Breast epithelium (tissue), 4 donors: Measurements from ENCODE around the gene P3H2. TPM values are rescaled to one million over a fixed set of nuclear protein-coding genes. Genes with fewer than 3 reads are reported as not detected.

Source experiments
- DNase-seq, 2 donors: peaks; one replicate each; pipeline ENCODE4 v3.0.0-alpha.2; 2019; ENCODE audit warnings: low spot score in 2 of 2
- H3K27ac ChIP-seq, 2 donors: fragments of 200-600 bp; sonication (generic) in 1 of 2; one replicate each; pipeline ENCODE4 v1.5.1; 2016 to 2019; ENCODE audit warnings: mild to moderate bottlenecking in 1 of 2
- H3K27me3 ChIP-seq, 2 donors: fragments of 200-600 bp; sonication (generic) in 1 of 2; one replicate each; pipeline versions ENCODE4 v1.5.1 to v1.6.0; 2017 to 2019; ENCODE audit warnings: control low read depth in 1 of 2, mild to moderate bottlenecking in 1 of 2
- H3K36me3 ChIP-seq: fragments of 200-600 bp; one replicate; pipeline ENCODE4 v1.5.1; 2019
- H3K4me1 ChIP-seq, 2 donors: fragments of 200-600 bp; sonication (generic); one replicate each; pipeline ENCODE4 v1.5.1; 2016 to 2019; ENCODE audit warnings: control low read depth in 1 of 2
- H3K4me3 ChIP-seq, 3 donors: fragments of 200-600 bp; sonication (generic); 1 replicate in 2 of 3; 2 replicates in 1 of 3; pipeline ENCODE4 v1.5.1; 2016 to 2019; ENCODE audit warnings: mild to moderate bottlenecking in 3 of 3, moderate library complexity in 2 of 3
- H3K9me3 ChIP-seq, 2 donors: fragments of 200-600 bp; sonication (generic) in 1 of 2; one replicate each; pipeline ENCODE4 v1.5.1; 2016 to 2019; ENCODE audit warnings: control low read depth in 1 of 2
- CTCF ChIP-seq, 3 donors: fragments of 450-650 bp; IDR thresholded peaks; one replicate each; pipeline ENCODE4 v1.5.1; 2016 to 2017; ENCODE audit warnings: antibody characterized with exemption in 3 of 3, mild to moderate bottlenecking in 3 of 3, moderate library complexity in 3 of 3
- POLR2A ChIP-seq: fragments of 450-650 bp; IDR thresholded peaks from one replicate; pipeline ENCODE4 v1.6.1; 2016; ENCODE audit warnings: antibody characterized with exemption, mild to moderate bottlenecking, moderate library complexity
- POLR2AphosphoS5 ChIP-seq, 3 donors: sonication (generic); formaldehyde crosslinking; IDR thresholded peaks; one replicate each; pipeline ENCODE4 v1.6.1; 2017; ENCODE audit warnings: antibody characterized with exemption in 3 of 3
- intact Hi-C: fragments of 100-400 bp; cut with DNase I; formaldehyde crosslinking; loops from one replicate; pipeline ENCODE4 v1.15.1; 2023; ENCODE audit warnings: low total_unique reads
- total RNA-seq, 3 donors: library from RNA; depleted of rRNA; stranded (reverse); fragments of >200 nt; gene quantifications; one replicate each; pipeline ENCODE4 v1.1.0, GENCODE V29; 2016

Gene P3H2
- total RNA-seq, 3 donors from 2014 or later = 1.6 to 12.3 (median 10.2) TPM

- no peaks in the 10 kb centered on the region for H3K4me1 ChIP-seq
- H3K9me3 ChIP-seq = no peaks in the 10 kb centered on the region
- H3K4me3 ChIP-seq = no peak overlapping the region
- DNase-seq = no peak
- TF ChIP-seq CTCF (IDR thresholded peaks at IDR 0.05) = no peak
- TF ChIP-seq POLR2AphosphoS5 (IDR thresholded peaks at IDR 0.05) = no peak
- TF ChIP-seq POLR2A = no peak
- H3K27me3 ChIP-seq = no peaks in the 10 kb centered on the region
- intact Hi-C loops = no loop called here
- H3K36me3 ChIP-seq = no peaks in the 10 kb centered on the region
- no peak overlapping the region for H3K27ac ChIP-seq
These were observed 84.1 kb downstream of the P3H2 start for GRCh38 chr3:190036631-190037030.

- H3K9me3 ChIP-seq = no peaks in the 10 kb centered on the region
- intact Hi-C loops = no loop called here
- H3K27me3 ChIP-seq = no peaks in the 10 kb centered on the region
- TF ChIP-seq CTCF (IDR thresholded peaks at IDR 0.05) = no peak
- TF ChIP-seq POLR2A = no peak
- no peak for TF ChIP-seq POLR2AphosphoS5 (IDR thresholded peaks at IDR 0.05)
- no peak for DNase-seq
- H3K4me3 ChIP-seq = no peak overlapping the region
- no peaks in the 10 kb centered on the region for H3K36me3 ChIP-seq
- H3K27ac ChIP-seq = no peak overlapping the region
- no peaks in the 10 kb centered on the region for H3K4me1 ChIP-seq
These were observed 86.3 kb downstream of the P3H2 start for GRCh38 chr3:190034446-190034845.

- no peak for DNase-seq
- TF ChIP-seq POLR2A = no peak
- TF ChIP-seq CTCF (IDR thresholded peaks at IDR 0.05) = no peak
- TF ChIP-seq POLR2AphosphoS5 (IDR thresholded peaks at IDR 0.05) = no peak
- H3K4me1 ChIP-seq = no peaks in the 10 kb centered on the region
- no peaks in the 10 kb centered on the region for H3K36me3 ChIP-seq
- no peak overlapping the region for H3K4me3 ChIP-seq
- no peaks in the 10 kb centered on the region for H3K27me3 ChIP-seq
- H3K9me3 ChIP-seq = no peaks in the 10 kb centered on the region
- intact Hi-C loops = no loop called here
- no peak overlapping the region for H3K27ac ChIP-seq
These were observed 87.8 kb downstream of the P3H2 start for GRCh38 chr3:190032923-190033322.

GRCh38 chr3:190031887-190032752 is 88.6 kb downstream of the P3H2 start:
- H3K36me3 ChIP-seq = no peaks in the 10 kb centered on the region
- no peak overlapping the region for H3K4me3 ChIP-seq
- no peaks in the 10 kb centered on the region for H3K9me3 ChIP-seq
- no peak for DNase-seq
- no peak overlapping the region for H3K27ac ChIP-seq
- no peaks in the 10 kb centered on the region for H3K27me3 ChIP-seq
- TF ChIP-seq POLR2A = no peak
- no peak for TF ChIP-seq CTCF (IDR thresholded peaks at IDR 0.05)
- no peak for TF ChIP-seq POLR2AphosphoS5 (IDR thresholded peaks at IDR 0.05)
- intact Hi-C loops = no loop called here
- H3K4me1 ChIP-seq = no peaks in the 10 kb centered on the region

- no peaks in the 10 kb centered on the region for H3K27me3 ChIP-seq
- TF ChIP-seq POLR2A (no peak), POLR2AphosphoS5 (IDR thresholded peaks at IDR 0.05) (no peak)
- no peak for DNase-seq
- no peaks in the 10 kb centered on the region for H3K36me3 ChIP-seq
- no peak overlapping the region for H3K27ac ChIP-seq
- intact Hi-C loops = no loop called here
- no peaks in the 10 kb centered on the region for H3K4me1 ChIP-seq
- H3K9me3 ChIP-seq = no peaks in the 10 kb centered on the region
- no peak overlapping the region for H3K4me3 ChIP-seq
These were observed 93.6 kb downstream of the P3H2 start for GRCh38 chr3:190027116-190027515.
